ENCODE data around the gene DCTPP1. TPM values are rescaled to one million over a fixed set of nuclear protein-coding genes. Genes with fewer than 3 reads are reported as not detected.

DCTPP1 gene
- total RNA-seq, 1 experiment from 2014 or later, result 64.1 TPM

DNA sequence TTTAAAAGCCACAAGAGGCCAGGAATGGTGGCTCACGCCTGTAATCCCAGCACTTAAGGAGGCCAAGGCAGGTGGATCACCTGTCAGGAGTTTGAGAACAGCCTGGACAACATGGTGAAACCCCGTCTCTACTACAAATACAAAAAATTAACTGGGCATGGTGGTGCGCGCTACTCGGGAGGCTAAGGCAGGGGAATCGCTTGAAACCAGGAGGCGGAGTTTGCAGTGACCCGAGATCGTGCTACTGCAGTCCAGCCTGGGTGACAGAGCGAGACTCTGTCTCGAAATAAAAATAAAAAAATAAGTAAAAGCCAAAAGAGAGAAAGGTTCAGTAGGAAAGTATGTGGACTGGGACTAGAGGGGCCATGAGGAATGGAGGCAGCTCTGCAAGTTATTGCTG, 29.6 kb upstream of the DCTPP1 start:
- intact Hi-C loops (cut with micrococcal nuclease), result no loop called here
- POLR2A ChIA-PET (ENCODE audit: unreplicated experiment), result no interaction called here
- H3K9ac ChIP-seq (ENCODE audit: low read length), result no peak overlapping the region

DNA sequence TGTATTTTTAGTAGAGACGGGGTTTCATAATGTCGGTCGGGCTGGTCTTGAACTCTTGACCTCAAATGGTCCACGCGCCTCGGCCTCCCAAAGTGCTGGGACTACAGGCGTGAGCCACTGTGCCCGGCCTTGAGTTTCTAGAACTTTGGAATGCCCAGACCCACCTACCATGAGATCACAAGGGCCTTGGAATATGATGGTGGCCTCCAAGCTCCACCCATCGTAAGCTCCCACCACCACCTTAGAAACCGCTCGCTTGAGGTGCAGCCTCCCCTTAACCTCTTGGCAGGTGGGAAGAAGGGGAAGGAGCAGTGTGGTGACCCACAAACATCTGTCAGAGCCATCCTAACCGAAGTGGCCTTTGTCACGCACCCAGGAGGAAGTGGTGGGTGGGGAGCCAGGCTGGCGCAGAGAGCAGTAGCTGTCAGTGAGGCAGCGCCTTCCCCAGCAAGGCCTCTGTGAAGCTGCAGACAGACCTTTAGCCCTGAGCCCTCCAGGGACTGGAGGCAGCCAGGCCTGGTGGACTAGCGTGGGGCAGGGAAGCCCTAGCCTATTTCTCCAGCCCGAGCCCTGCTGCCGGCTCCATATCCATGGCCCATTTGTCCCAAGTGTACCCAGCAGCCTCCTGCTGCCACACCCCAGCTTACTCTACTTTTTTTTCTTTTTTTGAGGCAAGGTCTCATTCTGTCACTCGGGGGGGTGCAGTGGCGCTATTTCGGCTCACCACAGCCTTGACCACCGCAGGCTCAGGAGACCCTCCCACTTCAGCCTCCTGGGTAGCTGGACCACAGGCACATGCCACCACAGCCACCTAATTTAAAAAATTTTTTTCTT, 28.9 kb upstream of the DCTPP1 start:
- Histone ChIP-seq H3K27ac (ENCODE audit: low read length) (no peak overlapping the region), H3K9ac (ENCODE audit: low read length) (no peak overlapping the region), H3K4me3 (ENCODE audit: low read length) (no peak overlapping the region), H3K36me3 (ENCODE audit: low read depth, low read length) (no peaks in the 10 kb centered on the region), H3K9me3 (ENCODE audit: low read length) (no peaks in the 10 kb centered on the region), H3F3A (ENCODE audit: low read length, unreplicated experiment) (no peaks in the 10 kb centered on the region), H3K79me2 (ENCODE audit: low read length) (no peaks in the 10 kb centered on the region), H3K27me3 (ENCODE audit: low read length) (no peaks in the 10 kb centered on the region), H4K20me1 (ENCODE audit: low read length) (no peaks in the 10 kb centered on the region), H3K4me1 (ENCODE audit: insufficient read depth, low read length) (no peaks in the 10 kb centered on the region), H3K4me2 (ENCODE audit: low read length) (no peak overlapping the region), H2AFZ (ENCODE audit: low read length) (no peak overlapping the region), H3K9me2 (replicated peaks; ENCODE audit: low read length) (no peaks in the 10 kb centered on the region)
- ATAC-seq (no peak), DNase-seq (no peak)
- TF ChIP-seq EZH2 (IDR thresholded peaks at IDR 0.05; ENCODE audit: low read length, unreplicated experiment) (no peak), EZH2phosphoT487 (IDR thresholded peaks at IDR 0.05; ENCODE audit: borderline replicate concordance, low read length) (no peak)
- TF ChIP-seq, protein P1, sequence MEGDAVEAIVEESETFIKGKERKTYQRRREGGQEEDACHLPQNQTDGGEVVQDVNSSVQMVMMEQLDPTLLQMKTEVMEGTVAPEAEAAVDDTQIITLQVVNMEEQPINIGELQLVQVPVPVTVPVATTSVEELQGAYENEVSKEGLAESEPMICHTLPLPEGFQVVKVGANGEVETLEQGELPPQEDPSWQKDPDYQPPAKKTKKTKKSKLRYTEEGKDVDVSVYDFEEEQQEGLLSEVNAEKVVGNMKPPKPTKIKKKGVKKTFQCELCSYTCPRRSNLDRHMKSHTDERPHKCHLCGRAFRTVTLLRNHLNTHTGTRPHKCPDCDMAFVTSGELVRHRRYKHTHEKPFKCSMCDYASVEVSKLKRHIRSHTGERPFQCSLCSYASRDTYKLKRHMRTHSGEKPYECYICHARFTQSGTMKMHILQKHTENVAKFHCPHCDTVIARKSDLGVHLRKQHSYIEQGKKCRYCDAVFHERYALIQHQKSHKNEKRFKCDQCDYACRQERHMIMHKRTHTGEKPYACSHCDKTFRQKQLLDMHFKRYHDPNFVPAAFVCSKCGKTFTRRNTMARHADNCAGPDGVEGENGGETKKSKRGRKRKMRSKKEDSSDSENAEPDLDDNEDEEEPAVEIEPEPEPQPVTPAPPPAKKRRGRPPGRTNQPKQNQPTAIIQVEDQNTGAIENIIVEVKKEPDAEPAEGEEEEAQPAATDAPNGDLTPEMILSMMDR (conservative IDR thresholded peaks at IDR 0.05; ENCODE audit: low read depth, low read length), result no peak
- ChIA-PET POLR2A (ENCODE audit: unreplicated experiment) (no interaction called here), CTCF (no interaction called here)
- no TSS peak for BruUV-seq (replicated peaks)
- intact Hi-C loops (cut with micrococcal nuclease), result no loop called here

More for the DNA sequence above, 29.6 kb upstream of the DCTPP1 start:
- Histone ChIP-seq H3K27ac (ENCODE audit: low read length) (no peak overlapping the region), H2AFZ (ENCODE audit: low read length) (no peak overlapping the region), H3F3A (ENCODE audit: low read length, unreplicated experiment) (no peaks in the 10 kb centered on the region), H3K27me3 (ENCODE audit: low read length) (no peaks in the 10 kb centered on the region), H3K4me3 (ENCODE audit: low read length) (no peak overlapping the region), H3K9me2 (replicated peaks; ENCODE audit: low read length) (no peaks in the 10 kb centered on the region), H3K36me3 (ENCODE audit: low read depth, low read length) (no peaks in the 10 kb centered on the region), H3K4me2 (ENCODE audit: low read length) (no peak overlapping the region), H3K79me2 (ENCODE audit: low read length) (no peaks in the 10 kb centered on the region), H4K20me1 (ENCODE audit: low read length) (no peaks in the 10 kb centered on the region), H3K4me1 (ENCODE audit: insufficient read depth, low read length) (no peaks in the 10 kb centered on the region), H3K9me3 (ENCODE audit: low read length) (no peaks in the 10 kb centered on the region)
- CTCF ChIA-PET, result no interaction called here
- DNase-seq, result no peak
- no peak for ATAC-seq
- TF ChIP-seq EZH2phosphoT487 (IDR thresholded peaks at IDR 0.05; ENCODE audit: borderline replicate concordance, low read length), result no peak
- no peak for TF ChIP-seq EZH2 (IDR thresholded peaks at IDR 0.05; ENCODE audit: low read length, unreplicated experiment)
- TF ChIP-seq, protein P1 (conservative IDR thresholded peaks at IDR 0.05; ENCODE audit: low read depth, low read length), result no peak
- BruUV-seq (replicated peaks), result no TSS peak
